ENCODE results near the gene KAT5. TPM values are rescaled to one million over a fixed set of nuclear protein-coding genes. Genes with fewer than 3 reads are reported as not detected.

KAT5 gene
- total and polyA plus RNA-seq, 2 of the 13 experiments (the other 11 are each of a cell fraction or from before 2014, with no cell fraction given), result 35.2 to 48.3 TPM

GRCh38 chr11:65716774-65717405 lies 4.8 kb downstream of the KAT5 start:
- peaks cover 8% of the 10 kb centered on the region for H4K20me1 ChIP-seq (ENCODE audit: insufficient read depth, low read length)
- no peak overlapping the region for H3K4me2 ChIP-seq (ENCODE audit: low read depth, low read length)
- no peak overlapping the region for H3K9ac ChIP-seq (ENCODE audit: insufficient read depth, low read depth, low read length)
- BruUV-seq (replicated peaks), result no TSS peak
- in situ Hi-C loops (cut with HindIII; ENCODE audit: extremely low pct_ligation_motif_present, low pct_unique_long_range_greater_than_20kb) (loop anchor here (10.0 kb wide), 2 partner anchors 98 to 268 kb away; no protein-coding TSS in a partner anchor), intact Hi-C loops (cut with micrococcal nuclease; ENCODE audit: unreplicated experiment) (no loop called here)
- no peak for DNase-seq (ENCODE audit: low spot score)
- FAIRE-seq, result no peak
- H3K36me3 ChIP-seq (replicated peaks in 1 of 2; ENCODE audit: control insufficient read depth in 1 of 2, insufficient read depth in 2 of 2, low read length in 2 of 2), result peaks cover 29 to 60% of the 10 kb centered on the region in 2 experiments
- H3K27me3 ChIP-seq (ENCODE audit: control insufficient read depth in 1 of 2, insufficient read depth in 2 of 2, low read length in 2 of 2), result no peaks in the 10 kb centered on the region; a peak in 1 of 5 replicates
- H3K4me3 ChIP-seq (replicated peaks in 1 of 3; ENCODE audit: insufficient read depth in 1 of 3, low read depth in 2 of 3, low read length in 3 of 3), result no peak overlapping the region
- WGBS (ENCODE audit: low lambda C conversion rate), result 94% methylated on average over 13 of the region's 14 CpGs
- no peaks in the 10 kb centered on the region for H3K9me3 ChIP-seq (ENCODE audit: low read length)
- H2AFZ ChIP-seq (ENCODE audit: low read length), result no peak overlapping the region
- H3K79me2 ChIP-seq (ENCODE audit: insufficient read depth, low read length), result peaks cover 18% of the 10 kb centered on the region
- 0 out of 2 replicates have a peak, but pooled peaks have one; percentile 10 for TF ChIP-seq POLR2AphosphoS5 (IDR thresholded peaks at IDR 0.05; ENCODE audit: low read depth, low read length)
- no peak for TF ChIP-seq KAT2B (IDR thresholded peaks at IDR 0.05; ENCODE audit: borderline replicate concordance, low read depth, low read length)
- peak; percentile 51 for TF ChIP-seq AGO2 (optimal IDR thresholded peaks at IDR 0.05; ENCODE audit: low read depth, low read length)
- peaks cover 37% of the 10 kb centered on the region for H3K4me1 ChIP-seq (ENCODE audit: insufficient read depth, low read length)
- ChIA-PET POLR2A (interaction anchor here (0.8 kb wide), 1 partner anchor 26 kb away, joined by 3 read pairs; no protein-coding TSS in a partner anchor), CTCF (ENCODE audit: low intra/inter-chr PET ratio, low total read pairs) (no interaction called here)
- ATAC-seq, result no peak
- no peak overlapping the region for H3K27ac ChIP-seq (ENCODE audit: extremely low read length, insufficient read depth, low read length)

- WGBS (ENCODE audit: low lambda C conversion rate), result 96% methylated on average over 4 of the region's 6 CpGs
- peaks cover 8% of the 10 kb centered on the region for H4K20me1 ChIP-seq (ENCODE audit: insufficient read depth, low read length)
- no peak overlapping the region for H2AFZ ChIP-seq (ENCODE audit: low read length)
- no peak overlapping the region for H3K9ac ChIP-seq (ENCODE audit: insufficient read depth, low read depth, low read length)
- peaks cover 29 to 60% of the 10 kb centered on the region in 2 experiments for H3K36me3 ChIP-seq (replicated peaks in 1 of 2; ENCODE audit: control insufficient read depth in 1 of 2, insufficient read depth in 2 of 2, low read length in 2 of 2)
- POLR2A ChIA-PET, result no interaction called here
- no TSS peak for BruUV-seq (replicated peaks)
- no peak overlapping the region for H3K27ac ChIP-seq (ENCODE audit: extremely low read length, insufficient read depth, low read length)
- ATAC-seq (no peak), DNase-seq (ENCODE audit: low spot score) (no peak), FAIRE-seq (no peak)
- no peaks in the 10 kb centered on the region for H3K9me3 ChIP-seq (ENCODE audit: low read length)
- intact Hi-C loops (cut with micrococcal nuclease; ENCODE audit: unreplicated experiment), result no loop called here
- in situ Hi-C loops (cut with HindIII; ENCODE audit: extremely low pct_ligation_motif_present, low pct_unique_long_range_greater_than_20kb), result loop anchor here (10.0 kb wide), 2 partner anchors 97 to 267 kb away; no protein-coding TSS in a partner anchor
- peaks cover 32% of the 10 kb centered on the region for H3K4me1 ChIP-seq (ENCODE audit: insufficient read depth, low read length)
- H3K27me3 ChIP-seq (ENCODE audit: control insufficient read depth in 1 of 2, insufficient read depth in 2 of 2, low read length in 2 of 2), result no peaks in the 10 kb centered on the region; a peak in 1 of 5 replicates
- peaks cover 13% of the 10 kb centered on the region for H3K79me2 ChIP-seq (ENCODE audit: insufficient read depth, low read length)
- no peak overlapping the region for H3K4me3 ChIP-seq (replicated peaks in 1 of 3; ENCODE audit: insufficient read depth in 1 of 3, low read depth in 2 of 3, low read length in 3 of 3)
- no peak overlapping the region for H3K4me2 ChIP-seq (ENCODE audit: low read depth, low read length)
- TF ChIP-seq ZNF552 (CRISPR knock-in tag; IDR thresholded peaks at IDR 0.05; ENCODE audit: borderline replicate concordance) (no peak), ZNF337 (CRISPR knock-in tag; IDR thresholded peaks at IDR 0.05; ENCODE audit: borderline replicate concordance, low read depth) (no peak), CSRNP2 (CRISPR knock-in tag; conservative IDR thresholded peaks at IDR 0.05; ENCODE audit: low read depth) (no peak), KDM5A (IDR thresholded peaks at IDR 0.05; ENCODE audit: borderline replicate concordance, low read length) (no peak), BCL3 (CRISPR knock-in tag; IDR thresholded peaks at IDR 0.05) (no peak)
- CTCF ChIA-PET (ENCODE audit: low intra/inter-chr PET ratio, low total read pairs), result no interaction called here
These were observed 5.9 kb downstream of the KAT5 start for GRCh38 chr11:65717906-65718305.
